ENCODE data around the gene SPATC1L.

Gene SPATC1L

DNA sequence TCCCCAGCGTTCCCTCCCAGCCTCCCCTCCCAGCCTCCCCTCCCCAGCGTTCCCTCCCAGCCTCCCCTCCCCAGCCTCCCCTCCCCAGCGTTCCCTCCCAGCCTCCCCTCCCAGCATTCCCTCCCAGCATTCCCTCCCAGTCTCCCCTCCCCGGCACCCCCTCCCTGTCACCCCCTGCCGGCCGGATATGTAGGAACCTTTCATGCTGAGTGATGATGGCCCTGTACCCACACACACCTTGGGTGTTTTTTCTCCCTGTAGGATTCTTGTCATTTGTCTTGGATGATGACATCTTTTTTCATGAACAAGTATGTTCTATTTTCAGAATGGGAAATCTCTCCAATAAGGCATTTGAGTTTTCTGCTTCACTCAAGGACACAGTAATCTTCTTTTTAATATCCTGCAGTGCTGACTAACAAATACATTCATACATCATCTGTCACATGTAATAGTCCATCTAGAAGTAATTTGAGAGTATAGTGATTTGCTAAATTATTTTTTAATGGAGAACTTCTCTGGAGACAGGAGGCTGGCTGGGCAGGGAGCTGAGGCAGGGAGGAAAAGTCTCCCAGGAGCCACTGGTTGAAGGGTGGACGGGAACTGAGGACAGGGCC, 48.4 kb downstream of the SPATC1L start:
- CTCF ChIA-PET, result no interaction called here
- POLR2A ChIA-PET, result no interaction called here
- no peaks in the 10 kb centered on the region for H3K9me3 ChIP-seq (ENCODE audit: control insufficient read depth, insufficient read depth, low read depth, low read length)
- TF ChIP-seq ZNF394 (tag by site-specific recombination; IDR thresholded peaks at IDR 0.05; ENCODE audit: borderline replicate concordance), result no peak
- TF ChIP-seq, protein P1, sequence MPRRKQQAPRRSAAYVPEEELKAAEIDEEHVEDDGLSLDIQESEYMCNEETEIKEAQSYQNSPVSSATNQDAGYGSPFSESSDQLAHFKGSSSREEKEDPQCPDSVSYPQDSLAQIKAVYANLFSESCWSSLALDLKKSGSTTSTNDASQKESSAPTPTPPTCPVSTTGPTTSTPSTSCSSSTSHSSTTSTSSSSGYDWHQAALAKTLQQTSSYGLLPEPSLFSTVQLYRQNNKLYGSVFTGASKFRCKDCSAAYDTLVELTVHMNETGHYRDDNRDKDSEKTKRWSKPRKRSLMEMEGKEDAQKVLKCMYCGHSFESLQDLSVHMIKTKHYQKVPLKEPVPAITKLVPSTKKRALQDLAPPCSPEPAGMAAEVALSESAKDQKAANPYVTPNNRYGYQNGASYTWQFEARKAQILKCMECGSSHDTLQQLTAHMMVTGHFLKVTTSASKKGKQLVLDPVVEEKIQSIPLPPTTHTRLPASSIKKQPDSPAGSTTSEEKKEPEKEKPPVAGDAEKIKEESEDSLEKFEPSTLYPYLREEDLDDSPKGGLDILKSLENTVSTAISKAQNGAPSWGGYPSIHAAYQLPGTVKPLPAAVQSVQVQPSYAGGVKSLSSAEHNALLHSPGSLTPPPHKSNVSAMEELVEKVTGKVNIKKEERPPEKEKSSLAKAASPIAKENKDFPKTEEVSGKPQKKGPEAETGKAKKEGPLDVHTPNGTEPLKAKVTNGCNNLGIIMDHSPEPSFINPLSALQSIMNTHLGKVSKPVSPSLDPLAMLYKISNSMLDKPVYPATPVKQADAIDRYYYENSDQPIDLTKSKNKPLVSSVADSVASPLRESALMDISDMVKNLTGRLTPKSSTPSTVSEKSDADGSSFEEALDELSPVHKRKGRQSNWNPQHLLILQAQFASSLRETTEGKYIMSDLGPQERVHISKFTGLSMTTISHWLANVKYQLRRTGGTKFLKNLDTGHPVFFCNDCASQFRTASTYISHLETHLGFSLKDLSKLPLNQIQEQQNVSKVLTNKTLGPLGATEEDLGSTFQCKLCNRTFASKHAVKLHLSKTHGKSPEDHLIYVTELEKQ (tag by site-specific recombination; IDR thresholded peaks at IDR 0.05; ENCODE audit: borderline replicate concordance), result no peak
- TF ChIP-seq ZNF580 (tag by site-specific recombination; IDR thresholded peaks at IDR 0.05), result no peak
- no peak for TF ChIP-seq ZNF248 (tag by site-specific recombination; IDR thresholded peaks at IDR 0.05)
- 0 out of 2 replicates have a peak, but pooled peaks have one; percentile 14 for TF ChIP-seq OSR2 (tag by site-specific recombination; IDR thresholded peaks at IDR 0.05)
- TF ChIP-seq YY2 (tag by site-specific recombination; IDR thresholded peaks at IDR 0.05), result no peak
- no peak for TF ChIP-seq ZNF423 (tag by site-specific recombination; IDR thresholded peaks at IDR 0.05)
- TF ChIP-seq, protein P2, sequence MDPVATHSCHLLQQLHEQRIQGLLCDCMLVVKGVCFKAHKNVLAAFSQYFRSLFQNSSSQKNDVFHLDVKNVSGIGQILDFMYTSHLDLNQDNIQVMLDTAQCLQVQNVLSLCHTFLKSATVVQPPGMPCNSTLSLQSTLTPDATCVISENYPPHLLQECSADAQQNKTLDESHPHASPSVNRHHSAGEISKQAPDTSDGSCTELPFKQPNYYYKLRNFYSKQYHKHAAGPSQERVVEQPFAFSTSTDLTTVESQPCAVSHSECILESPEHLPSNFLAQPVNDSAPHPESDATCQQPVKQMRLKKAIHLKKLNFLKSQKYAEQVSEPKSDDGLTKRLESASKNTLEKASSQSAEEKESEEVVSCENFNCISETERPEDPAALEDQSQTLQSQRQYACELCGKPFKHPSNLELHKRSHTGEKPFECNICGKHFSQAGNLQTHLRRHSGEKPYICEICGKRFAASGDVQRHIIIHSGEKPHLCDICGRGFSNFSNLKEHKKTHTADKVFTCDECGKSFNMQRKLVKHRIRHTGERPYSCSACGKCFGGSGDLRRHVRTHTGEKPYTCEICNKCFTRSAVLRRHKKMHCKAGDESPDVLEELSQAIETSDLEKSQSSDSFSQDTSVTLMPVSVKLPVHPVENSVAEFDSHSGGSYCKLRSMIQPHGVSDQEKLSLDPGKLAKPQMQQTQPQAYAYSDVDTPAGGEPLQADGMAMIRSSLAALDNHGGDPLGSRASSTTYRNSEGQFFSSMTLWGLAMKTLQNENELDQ (tag by site-specific recombination; IDR thresholded peaks at IDR 0.05; ENCODE audit: low read depth), result no peak
- no peak for TF ChIP-seq ZFP41 (tag by site-specific recombination; IDR thresholded peaks at IDR 0.05; ENCODE audit: borderline replicate concordance)
- no peak for TF ChIP-seq ZNF521 (tag by site-specific recombination; IDR thresholded peaks at IDR 0.05)
- no peak for TF ChIP-seq HOXD13 (CRISPR knock-in tag; IDR thresholded peaks at IDR 0.05; ENCODE audit: borderline replicate concordance)
- 0 out of 2 replicates have a peak, but pooled peaks have one; percentile 23 for TF ChIP-seq INSM2 (tag by site-specific recombination; IDR thresholded peaks at IDR 0.05)
- no peak for TF ChIP-seq ZNF561 (tag by site-specific recombination; IDR thresholded peaks at IDR 0.05; ENCODE audit: borderline replicate concordance)
- TF ChIP-seq WT1 (tag by site-specific recombination; IDR thresholded peaks at IDR 0.05), result 0 out of 2 replicates have a peak, but pooled peaks have one; percentile 58
- TF ChIP-seq ZNF473 (tag by site-specific recombination; IDR thresholded peaks at IDR 0.05), result no peak
- no peak for TF ChIP-seq ZNF777 (tag by site-specific recombination; IDR thresholded peaks at IDR 0.05; ENCODE audit: borderline replicate concordance)
- TF ChIP-seq, protein P3, sequence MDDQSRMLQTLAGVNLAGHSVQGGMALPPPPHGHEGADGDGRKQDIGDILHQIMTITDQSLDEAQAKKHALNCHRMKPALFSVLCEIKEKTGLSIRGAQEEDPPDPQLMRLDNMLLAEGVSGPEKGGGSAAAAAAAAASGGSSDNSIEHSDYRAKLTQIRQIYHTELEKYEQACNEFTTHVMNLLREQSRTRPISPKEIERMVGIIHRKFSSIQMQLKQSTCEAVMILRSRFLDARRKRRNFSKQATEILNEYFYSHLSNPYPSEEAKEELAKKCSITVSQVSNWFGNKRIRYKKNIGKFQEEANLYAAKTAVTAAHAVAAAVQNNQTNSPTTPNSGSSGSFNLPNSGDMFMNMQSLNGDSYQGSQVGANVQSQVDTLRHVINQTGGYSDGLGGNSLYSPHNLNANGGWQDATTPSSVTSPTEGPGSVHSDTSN (CRISPR knock-in tag; IDR thresholded peaks at IDR 0.05), result no peak
- no peak for TF ChIP-seq ZNF362 (tag by site-specific recombination; IDR thresholded peaks at IDR 0.05)
- no peak for TF ChIP-seq ZNF146 (tag by site-specific recombination; IDR thresholded peaks at IDR 0.05)
- TF ChIP-seq ZBTB8A (tag by site-specific recombination; IDR thresholded peaks at IDR 0.05), result no peak
- peak; percentile 91 for TF ChIP-seq ZIC2 (tag by site-specific recombination; IDR thresholded peaks at IDR 0.05)
- no peak for TF ChIP-seq ZFP37 (tag by site-specific recombination; IDR thresholded peaks at IDR 0.05)
- TF ChIP-seq ZFP3 (tag by site-specific recombination; IDR thresholded peaks at IDR 0.05; ENCODE audit: low read depth), result no peak
- TF ChIP-seq, protein P4, sequence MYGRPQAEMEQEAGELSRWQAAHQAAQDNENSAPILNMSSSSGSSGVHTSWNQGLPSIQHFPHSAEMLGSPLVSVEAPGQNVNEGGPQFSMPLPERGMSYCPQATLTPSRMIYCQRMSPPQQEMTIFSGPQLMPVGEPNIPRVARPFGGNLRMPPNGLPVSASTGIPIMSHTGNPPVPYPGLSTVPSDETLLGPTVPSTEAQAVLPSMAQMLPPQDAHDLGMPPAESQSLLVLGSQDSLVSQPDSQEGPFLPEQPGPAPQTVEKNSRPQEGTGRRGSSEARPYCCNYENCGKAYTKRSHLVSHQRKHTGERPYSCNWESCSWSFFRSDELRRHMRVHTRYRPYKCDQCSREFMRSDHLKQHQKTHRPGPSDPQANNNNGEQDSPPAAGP (tag by site-specific recombination; IDR thresholded peaks at IDR 0.05), result peak; percentile 95
- no peak for TF ChIP-seq ZNF214 (tag by site-specific recombination; IDR thresholded peaks at IDR 0.05; ENCODE audit: borderline replicate concordance)
- TF ChIP-seq MZF1 (tag by site-specific recombination; IDR thresholded peaks at IDR 0.05; ENCODE audit: borderline replicate concordance), result no peak
- TF ChIP-seq MYNN (tag by site-specific recombination; IDR thresholded peaks at IDR 0.05; ENCODE audit: borderline replicate concordance), result no peak

More for the DNA sequence above, 48.4 kb downstream of the SPATC1L start:
- Histone ChIP-seq H3K4me3 (ENCODE audit: low read depth, low read length) (no peak overlapping the region), H3K36me3 (ENCODE audit: control insufficient read depth in 2 of 2, insufficient read depth in 1 of 2, low read length in 2 of 2) (no peaks in the 10 kb centered on the region), H3K4me1 (ENCODE audit: control insufficient read depth, insufficient read depth, low read length) (no peaks in the 10 kb centered on the region), H3K27ac (ENCODE audit: extremely low read depth, low read depth, low read length) (no peak overlapping the region)

Data from HEK293 (cell line).